PC-3 (cell line): ENCODE measurements around the gene RANBP3L.

Experiments
- EZH2 ChIP-seq: fragments of 300-600 bp; sonication (generic); IDR thresholded peaks from one replicate; pipeline ENCODE4 v1.6.1; 2017; ENCODE audit warnings: antibody characterized with exemption, mild to moderate bottlenecking, low read length; ENCODE audit not compliant: unreplicated experiment
- TF ChIP-seq, protein P1 (sequence below): fragments of 300-600 bp; sonication (generic); conservative IDR thresholded peaks from 2 replicates; pipeline ENCODE4 v1.5.1; 2017; ENCODE audit warnings: antibody characterized with exemption, low read depth, mild to moderate bottlenecking, low read length

DNA sequence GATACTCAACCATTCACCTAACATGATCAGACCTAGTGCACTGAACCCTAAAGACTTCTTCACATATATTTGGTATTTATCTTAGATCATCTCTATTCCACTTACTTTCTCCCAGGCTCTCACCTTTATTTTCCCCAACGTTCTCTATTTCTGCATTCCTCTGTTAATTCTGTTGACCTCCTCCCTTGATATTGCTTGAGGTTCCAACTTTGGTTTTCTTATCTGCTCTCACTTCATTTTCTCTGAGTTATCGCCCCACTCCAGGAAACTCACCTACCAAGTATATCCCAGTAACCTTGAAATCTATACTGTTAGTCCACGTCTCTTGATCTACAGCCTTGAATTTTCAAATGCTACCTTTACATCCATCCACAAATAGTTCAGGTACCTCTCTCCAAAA is 69.2 kb downstream of the RANBP3L start:
- TF ChIP-seq, protein P1, sequence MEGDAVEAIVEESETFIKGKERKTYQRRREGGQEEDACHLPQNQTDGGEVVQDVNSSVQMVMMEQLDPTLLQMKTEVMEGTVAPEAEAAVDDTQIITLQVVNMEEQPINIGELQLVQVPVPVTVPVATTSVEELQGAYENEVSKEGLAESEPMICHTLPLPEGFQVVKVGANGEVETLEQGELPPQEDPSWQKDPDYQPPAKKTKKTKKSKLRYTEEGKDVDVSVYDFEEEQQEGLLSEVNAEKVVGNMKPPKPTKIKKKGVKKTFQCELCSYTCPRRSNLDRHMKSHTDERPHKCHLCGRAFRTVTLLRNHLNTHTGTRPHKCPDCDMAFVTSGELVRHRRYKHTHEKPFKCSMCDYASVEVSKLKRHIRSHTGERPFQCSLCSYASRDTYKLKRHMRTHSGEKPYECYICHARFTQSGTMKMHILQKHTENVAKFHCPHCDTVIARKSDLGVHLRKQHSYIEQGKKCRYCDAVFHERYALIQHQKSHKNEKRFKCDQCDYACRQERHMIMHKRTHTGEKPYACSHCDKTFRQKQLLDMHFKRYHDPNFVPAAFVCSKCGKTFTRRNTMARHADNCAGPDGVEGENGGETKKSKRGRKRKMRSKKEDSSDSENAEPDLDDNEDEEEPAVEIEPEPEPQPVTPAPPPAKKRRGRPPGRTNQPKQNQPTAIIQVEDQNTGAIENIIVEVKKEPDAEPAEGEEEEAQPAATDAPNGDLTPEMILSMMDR, result no peak
- no peak for TF ChIP-seq EZH2
